Vagina (tissue), 2 donors: ENCODE results near the gene STOM. TPM values are rescaled to one million over a fixed set of nuclear protein-coding genes. Genes with fewer than 3 reads are reported as not detected.

Experiments used
- DNase-seq, 2 donors: peaks; one replicate each; pipeline ENCODE4 v3.0.0-alpha.2; 2017; ENCODE audit errors: extremely low spot score in 2 of 2
- H3K27ac ChIP-seq: fragments of 200-600 bp; sonication (generic); one replicate; pipeline ENCODE4 v1.5.1; 2019
- H3K27me3 ChIP-seq: fragments of 200-600 bp; sonication (generic); one replicate; pipeline ENCODE4 v1.5.1; 2019
- H3K36me3 ChIP-seq, 2 donors: fragments of 200-600 bp; sonication (generic); one replicate each; pipeline ENCODE4 v1.5.1; 2017 to 2019
- H3K4me1 ChIP-seq: fragments of 200-600 bp; sonication (generic); one replicate; pipeline ENCODE4 v1.5.1; 2019
- H3K4me3 ChIP-seq, 2 donors: fragments of 200-600 bp; sonication (generic); 1 replicate in 1 of 2; 2 replicates in 1 of 2; pipeline ENCODE4 v1.5.1; 2016 to 2019
- H3K9me3 ChIP-seq: fragments of 200-600 bp; sonication (generic); one replicate; pipeline ENCODE4 v1.5.1; 2019
- CTCF ChIP-seq, 3 experiments: fragments of 450-650 bp in 2 of 3; fragments of 200-600 bp in 1 of 3; sonication (generic) in 1 of 3; IDR thresholded peaks; one replicate each; pipeline ENCODE4 v1.5.1; 2017 to 2019; ENCODE audit warnings: antibody characterized with exemption in 3 of 3, mild to moderate bottlenecking in 2 of 3, moderate library complexity in 2 of 3
- POLR2A ChIP-seq, 2 donors: fragments of 450-650 bp; IDR thresholded peaks; one replicate each; pipeline ENCODE4 v1.6.1; 2017; ENCODE audit warnings: antibody characterized with exemption in 2 of 2, mild to moderate bottlenecking in 2 of 2, moderate library complexity in 2 of 2
- POLR2AphosphoS5 ChIP-seq, 2 donors: sonication (generic); formaldehyde crosslinking; IDR thresholded peaks; one replicate each; pipeline ENCODE4 v1.9.0; 2017; ENCODE audit warnings: antibody characterized with exemption in 2 of 2, mild to moderate bottlenecking in 2 of 2, low read depth in 1 of 2; ENCODE audit not compliant: insufficient read depth in 1 of 2
- intact Hi-C: fragments of 100-400 bp; cut with DNase I; formaldehyde crosslinking; loops from one replicate; pipeline ENCODE4 v1.15.1; 2023
- total RNA-seq: library from RNA; depleted of rRNA; stranded (reverse); fragments of >200 nt; gene quantifications from one replicate; pipeline ENCODE4 v1.2.3, GENCODE V29; 2016

The STOM gene
- total RNA-seq: 263 TPM

- H3K4me1 ChIP-seq: peaks cover 75% of the 10 kb centered on the region
- H3K4me3 ChIP-seq: peak within 1 kb of the TSS; percentile 74 to 75
- H3K36me3 ChIP-seq: no peaks in the 10 kb centered on the region
- H3K27me3 ChIP-seq: no peaks in the 10 kb centered on the region
- DNase-seq: peak in 1 of 2 donors; percentile 93
- H3K9me3 ChIP-seq: no peaks in the 10 kb centered on the region
- TF ChIP-seq POLR2A (IDR thresholded peaks at IDR 0.05): peak; percentile 64 to 98
- TF ChIP-seq CTCF (IDR thresholded peaks at IDR 0.05): no peak
- peak in 1 of 2 donors; percentile 100 for TF ChIP-seq POLR2AphosphoS5 (IDR thresholded peaks at IDR 0.05; ENCODE audit: insufficient read depth in 1 of 2, low read depth in 1 of 2)
- intact Hi-C loops: loop anchor here (5.0 kb wide), 1 partner anchor 102 kb away; the partner anchor contains the start of gene GSN
- peak within 1 kb of the TSS; percentile 97 for H3K27ac ChIP-seq
These were observed at the start of gene STOM for GRCh38 chr9:121369595-121370265. Gene STOM (minus strand): TSS chr9:121370250. CDS start chr9:121370187, 63 bp downstream.

GRCh38 chr9:121411993-121412392 is 41.9 kb upstream of the STOM start:
- intact Hi-C loops: no loop called here

GRCh38 chr9:121405899-121406298 is 35.8 kb upstream of the STOM start:
- intact Hi-C loops: no loop called here
- no peak for DNase-seq
- Histone ChIP-seq H3K4me3 (no peak overlapping the region), H3K4me1 (no peaks in the 10 kb centered on the region), H3K9me3 (no peaks in the 10 kb centered on the region), H3K27ac (no peak overlapping the region), H3K36me3 (no peaks in the 10 kb centered on the region), H3K27me3 (no peaks in the 10 kb centered on the region)
- TF ChIP-seq POLR2AphosphoS5 (IDR thresholded peaks at IDR 0.05; ENCODE audit: insufficient read depth in 1 of 2, low read depth in 1 of 2) (no peak), CTCF (IDR thresholded peaks at IDR 0.05) (no peak), POLR2A (IDR thresholded peaks at IDR 0.05) (no peak)

More at GRCh38 chr9:121411993-121412392, 41.9 kb upstream of the STOM start:
- Histone ChIP-seq H3K27me3 (no peaks in the 10 kb centered on the region), H3K4me3 (no peak overlapping the region), H3K9me3 (no peaks in the 10 kb centered on the region), H3K4me1 (no peaks in the 10 kb centered on the region), H3K27ac (no peak overlapping the region), H3K36me3 (no peaks in the 10 kb centered on the region)
- DNase-seq: no peak
- TF ChIP-seq POLR2AphosphoS5 (IDR thresholded peaks at IDR 0.05; ENCODE audit: insufficient read depth in 1 of 2, low read depth in 1 of 2) (no peak), CTCF (IDR thresholded peaks at IDR 0.05) (no peak), POLR2A (IDR thresholded peaks at IDR 0.05) (no peak)

- peaks cover 3% of the 10 kb centered on the region for H3K4me1 ChIP-seq
- no peaks in the 10 kb centered on the region for H3K27me3 ChIP-seq
- H3K27ac ChIP-seq: no peak overlapping the region
- H3K9me3 ChIP-seq: no peaks in the 10 kb centered on the region
- no peak for TF ChIP-seq POLR2AphosphoS5 (IDR thresholded peaks at IDR 0.05; ENCODE audit: insufficient read depth in 1 of 2, low read depth in 1 of 2)
- intact Hi-C loops: no loop called here
- H3K36me3 ChIP-seq: no peaks in the 10 kb centered on the region
- no peak overlapping the region for H3K4me3 ChIP-seq
- no peak for DNase-seq
These were observed 34.9 kb upstream of the STOM start for GRCh38 chr9:121404906-121405305.

- no peaks in the 10 kb centered on the region for H3K36me3 ChIP-seq
- H3K4me3 ChIP-seq: no peak overlapping the region
- intact Hi-C loops: loop anchor here (5.0 kb wide), 1 partner anchor 183 kb away; no protein-coding TSS in a partner anchor
- peak in 1 of 2 donors; percentile 42 for TF ChIP-seq POLR2AphosphoS5 (IDR thresholded peaks at IDR 0.05; ENCODE audit: insufficient read depth in 1 of 2, low read depth in 1 of 2)
- no peak for TF ChIP-seq POLR2A (IDR thresholded peaks at IDR 0.05)
- peak; percentile 61 to 80 (median 80) for TF ChIP-seq CTCF (IDR thresholded peaks at IDR 0.05)
- H3K27ac ChIP-seq: no peak overlapping the region
- H3K9me3 ChIP-seq: no peaks in the 10 kb centered on the region
- H3K27me3 ChIP-seq: no peaks in the 10 kb centered on the region
- peaks cover 6% of the 10 kb centered on the region for H3K4me1 ChIP-seq
- DNase-seq: no peak
These were observed 30.0 kb upstream of the STOM start for GRCh38 chr9:121399883-121400607.
